GM23338 (cell line): ENCODE data around the gene SBSN. TPM values are rescaled to one million over a fixed set of nuclear protein-coding genes. Genes with fewer than 3 reads are reported as not detected.

Experiments used
- ATAC-seq: fragments of 200-7000 bp; cut with Tn5 transposase; 3 replicates; pipeline ENCODE4 v1.9.1; 2020
- DNase-seq: peaks from one replicate; pipeline ENCODE4 v3.0.0-alpha.2; 2015; ENCODE audit warnings: low spot score
- H2AFZ ChIP-seq: fragments of 200-600 bp; sonication (generic); 2 replicates; pipeline ENCODE4 v1.8.0; 2016; ENCODE audit warnings: antibody characterized with exemption, mild to moderate bottlenecking, moderate library complexity
- H3F3A ChIP-seq: fragments of 200-600 bp; sonication (generic); replicated peaks from 2 replicates; pipeline ENCODE4 v1.8.0; 2017; ENCODE audit warnings: antibody characterized with exemption, mixed run types, low read depth
- H3K27ac ChIP-seq: fragments of 200-600 bp; sonication (generic); 2 replicates; pipeline ENCODE4 v1.6.1; 2016; ENCODE audit warnings: low read depth
- H3K27me3 ChIP-seq: fragments of 200-600 bp; sonication (generic); 2 replicates; pipeline ENCODE4 v1.8.0; 2016; ENCODE audit warnings: mild to moderate bottlenecking, mixed run types, moderate library complexity; ENCODE audit not compliant: insufficient read depth
- H3K36me3 ChIP-seq: fragments of 200-600 bp; sonication (generic); 2 replicates; pipeline ENCODE4 v1.8.0; 2016; ENCODE audit warnings: mild to moderate bottlenecking; ENCODE audit not compliant: insufficient read depth
- H3K4me1 ChIP-seq: fragments of 200-600 bp; sonication (generic); 2 replicates; pipeline ENCODE4 v1.8.0; 2016; ENCODE audit warnings: mild to moderate bottlenecking, moderate library complexity; ENCODE audit not compliant: insufficient read depth
- H3K4me2 ChIP-seq: fragments of 200-600 bp; sonication (generic); 2 replicates; pipeline ENCODE4 v1.7.1; 2017; ENCODE audit warnings: mixed run types
- H3K4me3 ChIP-seq: fragments of 200-600 bp; sonication (generic); 2 replicates; pipeline ENCODE4 v1.6.1; 2016; ENCODE audit warnings: mixed run types
- H3K79me2 ChIP-seq: fragments of 200-600 bp; sonication (generic); replicated peaks from 2 replicates; pipeline ENCODE4 v1.8.0; 2017; ENCODE audit warnings: mild to moderate bottlenecking; ENCODE audit not compliant: insufficient read depth
- H3K9me2 ChIP-seq: fragments of 200-600 bp; sonication (generic); 2 replicates; pipeline ENCODE4 v1.8.0; 2017; ENCODE audit not compliant: insufficient read depth
- H4K20me1 ChIP-seq: fragments of 200-600 bp; sonication (generic); replicated peaks from 2 replicates; pipeline ENCODE4 v1.8.0; 2017; ENCODE audit warnings: mild to moderate bottlenecking; ENCODE audit not compliant: insufficient read depth
- H3K27ac Mint-ChIP-seq: 2 replicates; pipeline ENCODE4 v1.8.0; 2020; ENCODE audit warnings: inconsistent platforms, mild to moderate bottlenecking, moderate library complexity, mixed read lengths
- H3K27me3 Mint-ChIP-seq: 3 replicates; pipeline ENCODE4 v1.8.0; 2022; ENCODE audit warnings: low read depth, mild to moderate bottlenecking, moderate library complexity, mixed read lengths, inconsistent platforms; ENCODE audit not compliant: insufficient read depth, poor library complexity
- H3K36me3 Mint-ChIP-seq: 3 replicates; pipeline ENCODE4 v1.8.0; 2021; ENCODE audit warnings: low read depth, mild to moderate bottlenecking, inconsistent platforms, moderate library complexity, mixed read lengths
- H3K4me1 Mint-ChIP-seq: 3 replicates; pipeline ENCODE4 v1.8.0; 2020; ENCODE audit warnings: mild to moderate bottlenecking, inconsistent platforms, mixed read lengths
- H3K4me3 Mint-ChIP-seq: 3 replicates; pipeline ENCODE4 v1.8.0; 2021; ENCODE audit warnings: moderate library complexity, mild to moderate bottlenecking, inconsistent platforms, mixed read lengths
- H3K9me3 Mint-ChIP-seq: 3 replicates; pipeline ENCODE4 v1.8.0; 2020; ENCODE audit warnings: moderate library complexity, mild to moderate bottlenecking, inconsistent platforms, mixed read lengths
- CREB1 ChIP-seq: fragments of 250-450 bp; sonication (Bioruptor Pico); IDR thresholded peaks from 2 replicates; pipeline ENCODE4 v1.5.0; 2020; ENCODE audit warnings: low read depth, mild to moderate bottlenecking, moderate library complexity
- CTCF ChIP-seq, 2 experiments: fragments of 200-600 bp in 1 of 2; sonication (generic) in 1 of 2; conservative IDR thresholded peaks; 2 replicates each; pipeline versions ENCODE4 v1.5.1 to v1.6.1; 2016 to 2017; ENCODE audit warnings: antibody characterized with exemption in 2 of 2, low read depth in 2 of 2, mild to moderate bottlenecking in 2 of 2, moderate library complexity in 1 of 2
- REST ChIP-seq: IDR thresholded peaks from one replicate; pipeline ENCODE4 v1.6.1; 2018; ENCODE audit warnings: antibody characterized with exemption; ENCODE audit not compliant: unreplicated experiment
- STAT1 ChIP-seq: IDR thresholded peaks from one replicate; pipeline ENCODE4 v1.6.1; 2016; ENCODE audit warnings: antibody characterized with exemption; ENCODE audit not compliant: unreplicated experiment
- ZNF114 ChIP-seq: fragments of 250-450 bp; sonication (Bioruptor Pico); IDR thresholded peaks from 2 replicates; pipeline ENCODE4 v1.5.0; 2020; ENCODE audit warnings: mild to moderate bottlenecking, moderate library complexity
- ZNF462 ChIP-seq: fragments of 250-450 bp; sonication (Bioruptor Pico); IDR thresholded peaks from 2 replicates; pipeline ENCODE4 v1.5.0; 2020; ENCODE audit warnings: mild to moderate bottlenecking, moderate library complexity
- polyA plus RNA-seq: library from polyadenylated mRNA; unstranded; fragments of >200 nt; fragmentation: Nextera tagmentation; extraction: Ambion mirVana; gene quantifications from 2 replicates; pipeline ENCODE4 v1.2.1, GENCODE V29; 2016
- total RNA-seq: library from RNA; depleted of rRNA; stranded (reverse); fragments of >200 nt; shearing (Covaris generic); gene quantifications from 2 replicates; pipeline ENCODE4 v1.2.3, GENCODE V29; 2014

The SBSN gene
- total and polyA plus RNA-seq, 2 experiments from 2014 or later, result 0.39 TPM; not detected in 1

- Mint-ChIP-seq H3K27ac (no peak overlapping the region), H3K4me3 (no peak overlapping the region), H3K36me3 (no peaks in the 10 kb centered on the region), H3K27me3 (peaks cover 9% of the 10 kb centered on the region), H3K9me3 (no peaks in the 10 kb centered on the region; the same call in 2 of the 3 replicates), H3K4me1 (peaks cover 3% of the 10 kb centered on the region; the same call in 2 of the 3 replicates)
- Histone ChIP-seq H3K27ac (no peak overlapping the region), H3K27me3 (no peaks in the 10 kb centered on the region), H3K79me2 (no peaks in the 10 kb centered on the region), H3K4me2 (no peak overlapping the region), H3F3A (no peaks in the 10 kb centered on the region), H3K4me1 (no peaks in the 10 kb centered on the region), H2AFZ (no peak overlapping the region), H3K4me3 (no peak overlapping the region), H3K9me2 (no peaks in the 10 kb centered on the region), H3K36me3 (no peaks in the 10 kb centered on the region), H4K20me1 (no peaks in the 10 kb centered on the region)
- no peak for DNase-seq
- TF ChIP-seq CREB1 (no peak), STAT1 (no peak), ZNF114 (no peak), ZNF462 (CRISPR knock-in tag) (no peak)
- no peak for ATAC-seq
Observed at GRCh38 chr19:35484252-35485036, 43.7 kb downstream of the SBSN start.

- peaks cover 9% of the 10 kb centered on the region for H3K27me3 Mint-ChIP-seq
- Histone ChIP-seq H3K27me3 (no peaks in the 10 kb centered on the region), H2AFZ (no peak overlapping the region), H4K20me1 (no peaks in the 10 kb centered on the region), H3F3A (no peaks in the 10 kb centered on the region), H3K79me2 (no peaks in the 10 kb centered on the region), H3K4me2 (no peak overlapping the region), H3K36me3 (no peaks in the 10 kb centered on the region), H3K27ac (no peak overlapping the region), H3K9me2 (no peaks in the 10 kb centered on the region), H3K4me3 (no peak overlapping the region), H3K4me1 (no peaks in the 10 kb centered on the region)
- H3K27ac Mint-ChIP-seq, result no peak overlapping the region
- H3K9me3 Mint-ChIP-seq, result no peaks in the 10 kb centered on the region; the same call in 2 of the 3 replicates
- peaks cover 3% of the 10 kb centered on the region; the same call in 2 of the 3 replicates for H3K4me1 Mint-ChIP-seq
- no peak for DNase-seq
- H3K4me3 Mint-ChIP-seq, result no peak overlapping the region
- no peak for ATAC-seq
- H3K36me3 Mint-ChIP-seq, result no peaks in the 10 kb centered on the region
- no peak for TF ChIP-seq CTCF (conservative IDR thresholded peaks at IDR 0.05; ENCODE audit: low read depth in 2 of 2)
- TF ChIP-seq REST, result no peak
Observed at GRCh38 chr19:35483089-35483488, 45.0 kb downstream of the SBSN start.
